HG03066 (cell line): ENCODE results near the gene CCDC57.
A peak's percentile ranks its signal among the peaks of the same experiment; 100 is the strongest.
"Not testable (repeated sequence)": the region's sequence is repeated elsewhere in the genome, so short reads cannot be mapped to it uniquely, and the experiment has no call there.

Experiments
- ATAC-seq: cut with Tn5 transposase; IDR thresholded peaks from one replicate; pipeline ENCODE4 v1.9.1; 2021; ENCODE audit warnings: low read depth; ENCODE audit not compliant: unreplicated experiment

CCDC57 gene, protein sequence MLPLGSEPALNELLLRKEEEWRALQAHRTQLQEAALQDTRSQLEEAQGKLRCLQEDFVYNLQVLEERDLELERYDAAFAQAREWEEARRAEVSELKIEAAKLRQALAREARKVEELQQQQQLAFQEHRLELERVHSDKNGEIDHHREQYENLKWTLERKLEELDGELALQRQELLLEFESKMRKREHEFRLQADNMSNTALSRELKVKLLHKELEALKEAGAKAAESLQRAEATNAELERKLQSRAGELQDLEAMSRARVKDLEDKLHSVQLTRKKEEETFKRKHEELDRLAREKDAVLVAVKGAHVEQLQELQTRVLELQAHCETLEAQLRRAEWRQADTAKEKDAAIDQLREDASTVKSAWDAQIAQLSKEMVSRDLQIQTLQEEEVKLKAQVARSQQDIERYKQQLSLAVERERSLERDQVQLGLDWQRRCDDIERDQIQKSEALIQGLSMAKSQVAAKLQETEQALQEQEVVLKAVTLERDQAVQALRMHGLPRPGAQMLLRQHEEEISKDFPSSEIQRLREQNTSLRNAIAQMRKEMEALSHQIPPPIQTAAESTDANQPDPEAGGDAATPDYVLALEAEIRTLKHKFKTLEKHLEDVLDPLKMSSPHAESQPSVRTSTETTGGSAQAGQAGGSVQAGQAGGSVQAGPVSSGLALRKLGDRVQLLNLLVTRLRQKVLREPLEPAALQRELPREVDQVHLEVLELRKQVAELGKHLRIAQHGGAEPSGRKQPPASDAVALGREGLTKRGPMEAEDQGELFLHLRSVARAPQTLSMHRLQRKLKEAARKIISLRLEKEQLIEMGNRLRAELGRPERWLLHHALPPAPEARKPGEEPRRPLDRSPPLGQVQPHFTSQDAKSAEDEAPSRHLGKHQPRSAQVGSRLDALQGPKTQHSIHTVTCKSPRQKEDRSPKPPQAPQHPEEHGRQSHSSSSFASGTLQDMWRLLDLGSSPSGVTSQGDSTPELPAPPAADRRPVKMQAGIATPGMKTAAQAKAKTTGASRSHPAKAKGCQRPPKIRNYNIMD

DNA sequence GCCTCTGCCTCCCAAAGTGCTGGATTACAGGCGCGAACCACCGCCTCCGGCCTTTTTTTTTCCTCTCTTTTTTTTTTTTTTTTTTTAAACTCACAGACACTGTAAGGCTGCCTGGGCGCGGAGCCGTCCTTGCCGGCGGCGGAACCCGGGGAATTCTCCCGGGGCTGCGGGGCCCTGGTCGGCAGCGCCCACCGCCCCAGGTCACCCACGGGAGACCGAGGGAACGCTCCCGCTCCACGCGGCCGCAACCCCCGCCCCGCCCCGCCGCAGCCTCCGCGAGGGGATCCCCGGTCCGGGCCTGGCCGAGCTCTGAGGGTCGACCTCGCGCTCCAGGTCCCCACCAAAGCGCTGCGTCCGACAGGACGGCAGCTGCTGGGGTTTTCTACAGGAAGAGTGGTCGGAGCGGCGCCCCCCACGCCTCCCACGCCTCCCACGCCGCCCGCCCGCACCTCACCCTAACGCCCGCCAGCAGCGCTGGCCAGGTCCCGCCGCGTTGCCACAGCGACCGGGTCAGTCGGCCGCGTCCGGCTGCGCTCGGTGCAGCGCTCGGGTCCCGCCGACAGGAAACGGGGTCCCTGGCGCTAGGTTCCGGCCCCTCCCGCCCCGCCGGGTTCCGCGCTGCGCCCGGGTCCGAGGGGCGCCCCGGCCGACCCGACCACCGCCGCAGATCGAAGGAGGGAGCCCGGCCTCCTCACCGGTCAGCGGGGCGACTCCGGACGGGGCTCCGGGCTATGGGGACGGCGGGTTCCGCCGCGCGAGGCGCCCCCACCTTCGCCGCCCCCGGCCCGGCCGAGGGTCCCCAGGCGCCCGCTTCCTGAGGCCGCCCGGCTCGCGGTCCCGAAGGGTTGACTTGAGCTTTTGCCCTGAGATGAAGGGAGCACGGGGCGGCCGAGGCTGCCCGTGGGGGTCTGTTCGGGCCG, at the start of gene CCDC57:
TSS of gene CCDC57 (minus strand) at position 512 of the 920 bp plus-strand sequence. CDS start 10,898 bp downstream, outside the sequence.
- ATAC-seq, result peak; percentile 57

DNA sequence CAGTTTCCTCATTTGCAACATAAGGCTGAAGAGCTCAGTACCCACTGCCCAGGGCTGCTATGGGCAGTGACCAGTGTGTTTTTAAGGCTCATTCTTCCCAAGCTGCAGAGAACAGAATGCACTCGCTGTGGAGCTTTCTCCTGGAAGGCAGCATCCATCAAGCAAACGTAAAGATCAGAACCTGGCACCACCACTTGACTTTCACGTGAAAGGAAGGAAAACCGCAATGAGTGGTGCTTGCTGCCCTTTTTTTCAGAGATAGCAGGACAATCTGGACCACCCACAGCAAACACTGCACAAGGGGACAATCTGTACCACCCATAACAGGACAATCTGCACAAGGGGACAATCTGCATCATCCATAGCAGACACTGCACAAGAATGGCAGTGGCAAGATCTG, 49.7 kb upstream of the CCDC57 start:
- no peak for ATAC-seq

DNA sequence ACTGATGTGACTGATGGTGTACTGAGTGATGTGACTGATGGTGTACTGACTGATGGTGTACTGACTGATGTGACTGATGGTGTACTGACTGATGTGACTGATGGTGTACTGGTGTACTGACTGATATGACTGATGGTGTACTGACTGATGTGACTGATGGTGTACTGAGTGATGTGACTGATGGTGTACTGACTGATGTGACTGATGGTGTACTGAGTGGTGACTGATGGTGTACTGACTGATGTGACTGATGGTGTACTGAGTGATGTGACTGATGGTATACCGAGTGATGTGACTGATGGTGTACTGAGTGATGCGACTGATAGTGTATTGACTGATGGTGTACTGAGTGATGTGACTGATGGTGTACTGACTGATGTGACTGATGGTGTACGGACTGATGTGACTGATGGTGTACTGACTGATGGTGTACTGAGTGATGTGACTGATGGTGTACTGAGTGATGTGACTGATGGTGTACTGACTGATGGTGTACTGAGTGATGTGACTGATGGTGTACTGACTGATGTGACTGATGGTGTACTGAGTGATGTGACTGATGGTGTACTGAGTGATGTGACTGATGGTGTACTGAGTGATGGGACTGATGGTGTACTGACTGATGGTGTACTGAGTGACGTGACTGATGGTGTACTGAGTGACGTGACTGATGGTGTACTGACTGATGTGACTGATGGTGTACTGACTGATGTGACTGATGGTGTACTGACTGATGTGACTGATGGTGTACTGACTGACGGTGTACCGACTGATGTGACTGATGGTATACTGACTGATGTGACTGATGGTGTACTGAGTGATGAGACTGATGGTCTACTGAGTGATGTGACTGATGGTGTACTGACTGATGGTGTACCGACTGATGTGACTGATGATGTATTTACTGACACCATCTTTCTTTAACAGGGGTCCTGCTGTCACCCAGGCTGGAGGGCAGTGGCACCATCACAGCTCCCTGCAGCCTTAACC, 47.6 kb upstream of the CCDC57 start:
- ATAC-seq, result not testable (repeated sequence)

DNA sequence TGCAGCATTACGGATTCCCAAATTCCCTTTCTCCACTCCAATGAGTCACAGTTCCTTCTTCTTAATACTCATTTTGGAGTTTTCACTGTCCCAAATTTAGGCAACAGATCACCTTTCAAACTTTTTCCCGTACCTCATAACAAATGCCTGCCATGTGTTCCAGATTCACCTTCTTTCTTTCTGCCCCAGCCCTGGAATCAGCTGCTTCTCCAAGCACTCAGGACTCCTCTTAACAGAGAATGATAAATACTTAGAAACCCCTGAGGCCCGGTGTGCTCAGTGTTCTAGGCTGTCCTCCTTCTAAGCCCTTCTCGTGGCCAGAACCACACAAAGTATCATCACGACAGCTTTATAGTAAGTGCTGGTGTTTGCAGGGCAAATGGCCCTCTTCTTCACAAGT, 45.9 kb upstream of the CCDC57 start:
- no peak for ATAC-seq

DNA sequence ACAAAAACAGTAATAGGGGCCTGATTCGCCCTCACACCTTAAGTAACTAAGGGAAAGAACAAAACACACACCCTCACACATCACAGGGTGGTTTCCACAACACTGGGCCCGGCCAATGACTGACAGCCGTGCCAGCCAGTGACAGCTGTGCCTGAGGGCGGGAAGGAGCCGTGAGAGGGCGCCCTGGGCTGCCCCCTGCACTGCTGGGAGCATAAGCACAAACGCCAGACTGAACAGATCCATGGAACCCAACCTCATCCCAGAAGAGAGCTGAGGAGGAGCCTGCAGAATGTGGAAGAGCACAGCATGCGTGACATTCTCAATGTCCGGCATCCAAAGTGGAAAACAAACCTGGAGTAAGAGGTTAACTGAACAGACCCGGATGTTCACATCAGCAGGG, 44.8 kb upstream of the CCDC57 start:
- no peak for ATAC-seq

DNA sequence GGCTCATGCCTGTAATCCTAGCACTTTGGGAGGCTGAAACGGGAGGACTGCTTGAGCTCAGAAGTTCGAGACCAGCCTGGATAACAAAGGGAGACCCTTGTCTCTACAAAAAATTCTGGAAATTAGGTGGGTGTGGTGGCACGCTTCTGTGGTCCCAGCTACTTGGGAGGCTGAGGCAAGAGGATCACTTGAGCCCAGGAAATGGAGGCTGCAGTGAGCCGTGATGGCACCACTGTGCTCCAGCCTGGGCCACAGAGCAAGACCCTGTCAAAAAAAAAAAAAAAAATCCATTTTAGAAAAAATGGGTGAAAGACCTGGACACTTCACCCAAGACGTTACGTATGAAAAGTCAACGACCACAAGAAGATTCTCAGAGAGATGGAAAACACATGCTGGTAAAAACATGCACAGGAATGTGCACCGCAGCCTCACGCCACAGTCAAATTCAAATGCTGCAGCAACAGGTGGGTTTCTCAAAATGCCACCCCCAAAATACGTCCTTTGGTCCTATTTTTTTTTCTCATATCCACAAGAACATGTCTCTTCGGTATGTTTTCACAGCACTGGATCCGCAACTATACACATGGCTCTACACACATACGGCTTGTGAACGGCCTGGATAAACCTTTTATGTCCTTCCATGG, 43.7 kb upstream of the CCDC57 start:
- no peak for ATAC-seq

DNA sequence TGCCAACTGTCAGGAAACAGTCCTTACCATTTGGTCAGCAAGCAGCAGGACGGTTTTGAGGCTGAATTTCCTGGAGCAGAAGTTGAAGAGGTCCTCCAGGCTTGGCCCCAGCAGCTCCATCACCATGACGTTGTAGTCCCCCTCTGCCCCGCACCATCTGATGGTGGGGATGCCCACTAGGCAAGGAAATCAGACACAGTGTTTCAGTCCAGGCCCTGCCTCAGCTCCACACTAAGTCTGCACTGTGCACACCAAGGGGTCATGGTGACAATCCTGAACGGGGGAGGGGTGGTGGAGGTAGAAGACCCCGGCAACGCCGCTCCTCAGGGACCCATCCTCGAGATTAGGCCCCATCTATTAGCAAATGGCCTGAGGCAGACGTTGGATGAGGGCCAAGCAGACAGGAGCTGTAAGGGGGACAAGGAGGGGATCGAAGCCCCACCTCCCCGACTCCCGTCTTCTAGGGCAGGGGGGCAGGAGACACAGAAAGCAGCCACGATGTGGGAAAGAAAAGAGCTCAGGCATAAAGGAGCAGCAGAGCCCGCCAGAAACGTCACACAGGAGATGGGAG, 42.8 kb upstream of the CCDC57 start:
- ATAC-seq, result no peak

DNA sequence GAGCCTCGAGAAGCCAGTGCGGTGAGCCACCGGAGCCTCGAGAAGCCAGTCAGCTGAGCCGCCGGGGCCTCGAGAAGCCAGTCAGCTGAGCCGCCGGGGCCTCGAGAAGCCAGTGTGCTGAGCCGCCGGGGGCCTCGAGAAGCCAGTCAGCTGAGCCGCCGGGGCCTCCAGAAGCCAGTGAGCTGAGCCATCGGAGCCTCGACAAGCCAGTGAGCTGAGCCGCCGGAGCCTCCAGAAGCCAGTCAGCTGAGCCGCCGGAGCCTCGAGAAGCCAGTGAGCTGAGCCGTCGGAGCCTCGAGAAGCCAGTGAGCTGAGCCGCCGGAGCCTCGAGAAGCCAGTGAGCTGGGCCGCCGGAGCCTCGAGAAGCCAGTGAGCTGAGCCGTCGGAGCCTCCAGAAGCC, 42.1 kb upstream of the CCDC57 start:
- not testable (repeated sequence) for ATAC-seq

DNA sequence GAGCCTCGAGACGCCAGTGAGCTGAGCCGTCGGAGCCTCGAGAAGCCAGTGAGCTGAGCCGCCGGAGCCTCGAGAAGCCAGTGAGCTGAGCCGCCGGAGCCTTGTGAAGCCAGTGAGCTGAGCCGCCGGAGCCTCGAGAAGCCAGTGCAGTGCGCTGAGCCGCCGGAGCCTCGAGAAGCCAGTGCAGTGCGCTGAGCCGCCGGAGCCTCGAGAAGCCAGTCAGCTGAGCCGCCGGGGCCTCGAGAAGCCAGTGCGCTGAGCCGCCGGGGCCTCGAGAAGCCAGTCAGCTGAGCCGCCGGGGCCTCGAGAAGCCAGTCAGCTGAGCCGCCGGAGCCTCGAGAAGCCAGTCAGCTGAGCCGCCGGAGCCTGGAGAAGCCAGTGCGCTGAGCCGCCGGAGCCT, 41.5 kb upstream of the CCDC57 start:
- not testable (repeated sequence) for ATAC-seq

DNA sequence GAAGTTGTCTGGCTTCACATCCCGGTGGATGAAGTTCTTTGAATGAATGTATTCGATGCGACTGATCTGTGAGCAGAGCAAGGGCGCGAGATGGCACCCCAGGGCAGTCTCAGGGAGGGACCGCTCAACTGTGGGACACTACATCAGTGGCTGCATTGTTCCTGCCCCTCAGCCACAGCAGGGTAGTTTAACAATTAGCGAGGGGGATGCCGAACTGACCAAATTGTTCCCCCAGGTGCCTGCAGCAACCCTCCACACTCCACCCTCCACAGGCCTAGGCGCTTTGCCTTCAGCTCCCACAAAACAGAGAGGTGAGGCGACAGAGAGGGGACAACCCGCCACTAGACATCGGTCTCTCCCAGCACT, 40.5 kb upstream of the CCDC57 start:
- no peak for ATAC-seq

DNA sequence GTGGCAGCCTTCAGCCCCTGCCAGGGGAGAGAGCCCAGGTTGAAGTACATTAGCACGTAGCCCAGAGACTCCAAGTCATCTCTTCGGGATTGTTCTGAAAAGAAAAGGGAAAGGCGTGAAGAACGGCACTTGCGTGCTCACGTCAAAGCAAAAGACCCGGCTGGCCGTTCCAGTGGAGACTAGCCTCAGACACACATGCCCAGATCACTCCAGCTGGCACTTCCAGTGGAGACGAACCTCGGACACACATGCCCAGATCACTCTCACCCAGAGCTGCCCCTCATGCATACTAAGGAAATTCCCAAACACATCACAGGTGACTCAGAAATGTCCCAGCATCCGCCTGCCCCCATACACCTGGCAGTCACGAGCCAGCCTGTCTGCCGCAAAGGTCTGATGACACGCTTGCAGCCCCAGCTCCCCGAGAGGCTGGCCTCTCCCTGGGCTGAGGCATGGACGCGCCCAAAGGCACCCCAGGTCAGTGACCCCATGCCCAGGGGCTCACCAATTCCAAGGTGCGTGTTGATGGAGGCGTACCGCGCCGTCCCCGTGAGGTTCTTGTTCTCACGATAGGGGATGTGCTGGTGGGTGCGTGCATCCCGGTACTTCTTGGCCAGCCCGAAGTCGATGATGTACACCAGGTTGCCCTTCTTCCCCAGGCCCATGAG, 40.0 kb upstream of the CCDC57 start:
- no peak for ATAC-seq

DNA sequence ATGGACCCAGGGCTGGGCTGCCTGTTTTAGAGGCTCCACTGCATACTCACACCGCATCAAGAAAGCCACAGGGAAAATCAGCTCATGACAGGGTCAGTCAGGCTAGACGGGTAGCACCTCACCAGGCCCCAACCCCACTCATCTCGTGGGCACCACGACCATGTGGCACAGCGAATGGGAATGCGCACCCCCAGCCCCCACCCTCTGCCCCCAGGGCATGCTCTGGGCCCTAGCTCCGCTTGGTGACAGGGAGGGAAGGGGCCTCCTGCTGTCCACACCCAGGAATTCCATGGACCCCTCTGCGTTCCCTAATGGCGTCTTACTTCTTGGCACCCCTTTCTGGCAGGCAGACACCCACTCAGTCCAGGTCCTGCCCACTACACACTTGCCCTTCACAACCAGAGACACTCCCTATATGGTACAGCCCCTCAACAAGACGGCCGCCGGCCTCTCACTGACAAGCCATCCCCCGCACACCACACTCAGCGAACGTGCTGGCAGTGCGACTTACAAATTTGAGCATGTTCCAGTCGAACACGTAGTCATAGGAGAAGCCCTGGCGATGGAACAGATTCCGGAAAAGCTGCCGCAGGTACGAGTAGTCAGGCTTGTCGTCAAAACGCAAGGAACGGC, 38.3 kb upstream of the CCDC57 start:
- ATAC-seq, result no peak

DNA sequence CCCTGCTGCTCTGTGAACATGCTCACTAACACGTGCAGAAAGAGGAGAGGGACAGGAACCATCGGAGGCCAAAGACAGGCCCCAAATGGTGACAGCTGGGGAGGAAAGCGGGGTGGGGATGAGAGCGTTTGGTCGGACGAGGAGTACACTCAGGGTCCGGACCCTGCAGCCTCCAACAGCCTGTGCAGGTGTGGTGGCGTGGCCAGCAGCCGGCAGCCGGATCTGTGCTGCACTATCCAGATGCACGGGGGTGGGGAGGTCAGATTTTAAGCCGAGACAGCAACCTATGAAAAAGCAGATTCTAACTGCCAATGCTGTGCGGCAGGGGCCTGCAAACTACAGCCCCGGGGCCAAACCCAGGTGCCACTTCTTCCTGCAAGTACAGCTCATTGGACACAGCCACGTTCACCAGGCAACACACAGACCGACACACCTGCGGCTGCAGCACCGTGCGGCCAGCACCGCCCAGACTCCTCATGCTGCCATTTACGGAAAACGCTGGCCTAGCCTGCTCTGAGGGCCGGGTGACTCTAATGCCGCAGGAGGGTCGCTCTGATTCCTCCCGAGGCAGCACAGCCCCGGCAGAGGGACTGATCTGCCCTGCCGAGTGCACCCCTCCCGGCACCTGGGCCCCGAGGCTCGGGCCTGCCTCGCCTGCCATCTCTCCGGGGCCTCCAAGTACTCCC, 37.4 kb upstream of the CCDC57 start:
- ATAC-seq, result no peak

DNA sequence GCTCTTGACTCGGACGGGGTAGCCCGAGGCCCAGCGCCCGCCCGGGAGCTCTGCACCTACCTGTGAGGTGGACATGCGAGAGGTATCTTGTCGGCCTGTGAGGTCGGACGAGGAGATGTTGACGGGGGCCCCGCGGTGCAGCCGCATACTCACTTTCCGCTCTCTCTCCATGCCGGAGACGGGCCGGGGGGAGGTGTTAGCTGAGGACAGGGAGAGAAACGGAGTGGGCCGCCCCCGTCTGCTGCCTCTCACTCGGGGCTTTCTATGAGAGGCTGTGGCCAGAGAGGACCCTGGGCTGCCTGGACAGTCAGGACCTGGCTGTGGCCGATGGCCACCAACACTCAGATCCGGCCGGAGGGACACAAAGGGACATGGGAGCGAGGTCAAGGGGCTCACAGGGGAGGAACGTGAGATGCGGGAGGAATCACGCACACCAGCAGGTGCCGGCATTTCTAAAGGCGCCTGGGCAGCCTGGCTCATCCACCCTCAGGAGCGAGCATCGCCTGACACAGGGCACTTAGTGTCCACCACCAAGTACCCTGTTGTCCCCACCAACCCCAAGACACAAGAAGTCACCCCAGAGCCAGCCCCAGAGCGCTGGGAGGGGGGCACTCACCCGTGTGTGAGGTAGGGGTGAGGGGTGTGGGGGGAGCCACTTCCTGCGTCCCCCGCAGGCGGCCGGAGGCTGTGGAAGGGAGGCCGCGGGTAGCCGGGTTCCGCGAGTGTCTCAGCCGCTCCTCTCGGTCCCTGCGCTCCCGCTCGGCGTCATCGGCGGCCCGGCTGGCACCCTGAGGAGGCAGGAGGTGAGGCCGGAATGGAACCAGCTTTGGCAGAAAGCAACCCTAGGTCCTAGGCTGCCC, 36.4 kb upstream of the CCDC57 start:
- no peak for ATAC-seq

DNA sequence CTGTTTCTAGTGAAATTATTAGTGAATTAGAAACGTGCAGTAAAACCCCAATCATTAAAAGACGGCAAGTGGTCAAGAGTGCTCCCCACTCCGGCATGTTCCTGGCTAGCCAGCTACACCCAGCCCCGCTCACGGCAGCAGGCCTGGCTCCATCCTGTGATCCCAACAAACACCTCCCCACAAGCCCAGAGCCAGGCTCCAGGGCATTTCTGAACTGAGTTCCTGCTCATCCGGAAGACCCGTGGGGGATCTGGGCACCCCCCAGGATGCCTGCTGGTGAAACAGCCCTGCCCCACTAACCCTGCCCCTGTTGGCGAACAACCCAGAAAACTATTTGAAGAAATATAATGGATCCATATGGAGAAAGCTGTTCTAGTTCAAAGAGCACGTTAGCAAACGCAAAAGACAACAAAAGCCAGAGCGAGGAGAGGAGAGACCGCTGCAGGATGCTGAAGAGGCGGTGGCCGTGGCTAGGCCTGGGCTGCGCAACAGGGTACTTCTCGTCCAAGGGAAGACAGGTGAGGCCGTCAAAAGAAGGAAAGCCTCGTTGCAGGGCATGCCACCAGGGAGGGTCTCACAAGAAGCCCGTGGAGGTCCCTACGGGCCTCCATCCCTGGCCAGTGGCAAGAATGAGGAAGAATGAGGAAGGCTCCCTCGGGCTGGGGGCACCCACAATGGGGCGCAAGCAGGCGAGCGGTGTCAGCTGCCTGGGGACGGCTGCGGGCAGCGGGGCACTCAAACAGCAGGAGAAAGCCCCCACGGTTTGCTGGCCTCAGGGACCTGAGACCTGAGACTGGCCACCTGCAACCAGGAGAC, 35.4 kb upstream of the CCDC57 start:
- no peak for ATAC-seq
